Coronary artery (tissue), 2 donors: Measurements from ENCODE around the gene TBC1D5.

Experiments
- DNase-seq: peaks from one replicate; pipeline ENCODE4 v3.0.0-alpha.2; 2017; ENCODE audit warnings: low spot score
- H3K27ac ChIP-seq, 2 donors: fragments of 200-600 bp; sonication (generic); one replicate each; pipeline ENCODE4 v1.5.1; 2016 to 2019
- H3K4me3 ChIP-seq: fragments of 200-600 bp; sonication (generic); 2 replicates; pipeline ENCODE4 v1.5.1; 2016; ENCODE audit warnings: mild to moderate bottlenecking, moderate library complexity
- CTCF ChIP-seq: fragments of 200-600 bp; sonication (generic); IDR thresholded peaks from one replicate; pipeline ENCODE4 v1.5.1; 2019; ENCODE audit warnings: antibody characterized with exemption

The TBC1D5 gene

GRCh38 chr3:17411157-17411877, 331.1 kb downstream of the TBC1D5 start:
- Histone ChIP-seq H3K4me3 (no peak overlapping the region), H3K27ac (no peak overlapping the region)
- DNase-seq = no peak
- TF ChIP-seq CTCF = no peak

GRCh38 chr3:17407576-17407975, 334.9 kb downstream of the TBC1D5 start:
- no peak for DNase-seq
- H3K4me3 ChIP-seq = no peak overlapping the region
- no peak for TF ChIP-seq CTCF
- H3K27ac ChIP-seq = no peak overlapping the region

- no peak for DNase-seq
- H3K4me3 ChIP-seq = no peak overlapping the region
- H3K27ac ChIP-seq = no peak overlapping the region
- TF ChIP-seq CTCF = no peak
Measured at GRCh38 chr3:17404548-17404947, 337.9 kb downstream of the TBC1D5 start.

GRCh38 chr3:17402442-17402841, 340.0 kb downstream of the TBC1D5 start:
- H3K4me3 ChIP-seq = no peak overlapping the region
- no peak overlapping the region for H3K27ac ChIP-seq
- DNase-seq = no peak
- TF ChIP-seq CTCF = no peak

GRCh38 chr3:17401912-17402311, 340.5 kb downstream of the TBC1D5 start:
- H3K27ac ChIP-seq = no peak overlapping the region
- no peak for TF ChIP-seq CTCF
- DNase-seq = no peak
- H3K4me3 ChIP-seq = no peak overlapping the region

- DNase-seq = no peak
- Histone ChIP-seq H3K27ac (no peak overlapping the region), H3K4me3 (no peak overlapping the region)
- no peak for TF ChIP-seq CTCF
Measured at GRCh38 chr3:17399586-17399985, 342.8 kb downstream of the TBC1D5 start.

GRCh38 chr3:17398959-17399551, 343.4 kb downstream of the TBC1D5 start:
- no peak overlapping the region for H3K27ac ChIP-seq
- no peak for DNase-seq
- no peak for TF ChIP-seq CTCF
- no peak overlapping the region for H3K4me3 ChIP-seq
